Caco-2 (cell line): ENCODE data around the gene ADORA1. TPM values are rescaled to one million over a fixed set of nuclear protein-coding genes. Genes with fewer than 3 reads are reported as not detected.

Experiments
- BruUV-seq: library from RNA; stranded (reverse); fragments of 400-500 nt; replicated peaks from 2 replicates; lab custom pipeline; 2021; lab: Mats Ljungman, UMichigan
- CTCF ChIA-PET: fragments of 300-600 bp; sonication (Branson Sonifier 250); formaldehyde crosslinking; loops from one replicate; lab custom pipeline; 2022; ENCODE audit warnings: antibody characterized with exemption; lab: Charles Lee
- POLR2A ChIA-PET: fragments of 300-600 bp; sonication (Branson Sonifier 250); formaldehyde crosslinking; loops from one replicate; lab custom pipeline; 2022; ENCODE audit warnings: antibody characterized with exemption; lab: Charles Lee
- DNase-seq, 2 experiments: peaks; one replicate each; pipeline versions ENCODE4 v3.0.0 to v3.0.0-alpha.2; 2020 to 2022
- H3K27me3 ChIP-seq: replicated peaks from 2 replicates; pipeline ENCODE4 v1.6.0; 2011; ENCODE audit warnings: low read length; ENCODE audit not compliant: control insufficient read depth, insufficient read depth
- H3K36me3 ChIP-seq: 2 replicates; pipeline ENCODE4 v1.5.1; 2011; ENCODE audit warnings: low read length; ENCODE audit not compliant: control insufficient read depth, insufficient read depth
- H3K4me1 ChIP-seq: fragments of 250-450 bp; sonication (Bioruptor Pico); 2 replicates; pipeline ENCODE4 v1.5.1; 2020; ENCODE audit warnings: mild to moderate bottlenecking
- H3K4me3 ChIP-seq: 2 replicates; pipeline ENCODE4 v1.5.1; 2011; ENCODE audit warnings: low read depth, mild to moderate bottlenecking, control low read depth, low read length
- H3K9me3 ChIP-seq: fragments of 250-450 bp; sonication (Bioruptor Pico); 2 replicates; pipeline ENCODE4 v1.5.1; 2020; ENCODE audit warnings: mild to moderate bottlenecking, moderate library complexity
- H3K27ac Mint-ChIP-seq: one replicate; pipeline ENCODE4 v1.8.0; 2022; ENCODE audit warnings: mixed read lengths; ENCODE audit not compliant: unreplicated experiment
- H3K27me3 Mint-ChIP-seq: one replicate; pipeline ENCODE4 v1.8.0; 2022; ENCODE audit warnings: mixed read lengths; ENCODE audit not compliant: insufficient read depth, unreplicated experiment
- H3K36me3 Mint-ChIP-seq: one replicate; pipeline ENCODE4 v1.8.0; 2022; ENCODE audit warnings: mild to moderate bottlenecking, mixed read lengths; ENCODE audit not compliant: insufficient read depth, unreplicated experiment
- H3K4me1 Mint-ChIP-seq: one replicate; pipeline ENCODE4 v1.8.0; 2022; ENCODE audit warnings: low read depth, mixed read lengths; ENCODE audit not compliant: unreplicated experiment
- H3K4me3 Mint-ChIP-seq: one replicate; pipeline ENCODE4 v1.8.0; 2022; ENCODE audit warnings: mild to moderate bottlenecking, moderate library complexity, mixed read lengths; ENCODE audit not compliant: unreplicated experiment
- H3K9me3 Mint-ChIP-seq: one replicate; pipeline ENCODE4 v1.8.0; 2022; ENCODE audit warnings: mixed read lengths; ENCODE audit not compliant: unreplicated experiment
- CTCF ChIP-seq, 2 experiments: fragments of 200-600 bp in 1 of 2; IDR thresholded peaks; 1 replicate in 1 of 2; 2 replicates in 1 of 2; pipeline versions ENCODE4 v1.5.1 to v1.8.0; 2011 to 2022; ENCODE audit warnings: antibody characterized with exemption in 1 of 2, control low read depth in 1 of 2, inconsistent platforms in 1 of 2, low read depth in 1 of 2, low read length in 1 of 2, mild to moderate bottlenecking in 1 of 2, moderate library complexity in 1 of 2; ENCODE audit not compliant: insufficient read depth in 1 of 2, severe bottlenecking in 1 of 2, unreplicated experiment in 1 of 2
- intact Hi-C: fragments of 100-400 bp; cut with micrococcal nuclease; formaldehyde crosslinking; loops from one replicate; pipeline ENCODE4 v1.10.0; 2022; ENCODE audit not compliant: unreplicated experiment
- total RNA-seq: library from RNA; stranded (reverse); gene quantifications from 2 replicates; pipeline ENCODE4 v1.2.3, GENCODE V29; 2022

Gene ADORA1
- total RNA-seq, 1 experiment from 2014 or later, result 46.0 TPM

GRCh38 chr1:203148127-203148526 is 20.6 kb downstream of the ADORA1 start:
- Mint-ChIP-seq H3K36me3 (peaks cover 7% of the 10 kb centered on the region), H3K4me1 (peaks cover 23% of the 10 kb centered on the region), H3K9me3 (no peaks in the 10 kb centered on the region), H3K4me3 (no peak overlapping the region), H3K27me3 (no peaks in the 10 kb centered on the region), H3K27ac (no peak overlapping the region)
- BruUV-seq, result no TSS peak
- H3K4me3 ChIP-seq, result no peak overlapping the region
- H3K4me1 ChIP-seq, result peaks cover 12% of the 10 kb centered on the region; the same call in 1 of the 2 replicates
- no peaks in the 10 kb centered on the region for H3K9me3 ChIP-seq
- H3K36me3 ChIP-seq, result no peaks in the 10 kb centered on the region
- ChIA-PET CTCF (interaction anchor here (1.5 to 2.9 kb wide), 2 partner anchors 20 to 119 kb away, joined by 4 to 10 read pairs; partner anchors contain the start of gene ADORA1), POLR2A (no interaction called here)
- DNase-seq, result no peak
- TF ChIP-seq CTCF (IDR thresholded peaks at IDR 0.05; ENCODE audit: insufficient read depth in 1 of 2, low read depth in 1 of 2, low read length in 1 of 2, severe bottlenecking in 1 of 2, unreplicated experiment in 1 of 2), result peak; percentile 27 to 35
- intact Hi-C loops, result no loop called here
- no peaks in the 10 kb centered on the region for H3K27me3 ChIP-seq

GRCh38 chr1:203148579-203148978 is 21.1 kb downstream of the ADORA1 start:
- ChIA-PET POLR2A (no interaction called here), CTCF (interaction anchor here (1.5 to 2.9 kb wide), 2 partner anchors 21 to 119 kb away, joined by 4 to 10 read pairs; partner anchors contain the start of gene ADORA1)
- BruUV-seq, result no TSS peak
- DNase-seq, result no peak
- Mint-ChIP-seq H3K27ac (no peak overlapping the region), H3K27me3 (no peaks in the 10 kb centered on the region), H3K36me3 (peaks cover 5% of the 10 kb centered on the region), H3K4me3 (no peak overlapping the region), H3K4me1 (peaks cover 23% of the 10 kb centered on the region), H3K9me3 (no peaks in the 10 kb centered on the region)
- Histone ChIP-seq H3K4me3 (no peak overlapping the region), H3K27me3 (no peaks in the 10 kb centered on the region), H3K9me3 (no peaks in the 10 kb centered on the region), H3K4me1 (peaks cover 12% of the 10 kb centered on the region; the same call in 1 of the 2 replicates), H3K36me3 (no peaks in the 10 kb centered on the region)
- intact Hi-C loops, result no loop called here
- TF ChIP-seq CTCF (IDR thresholded peaks at IDR 0.05; ENCODE audit: insufficient read depth in 1 of 2, low read depth in 1 of 2, low read length in 1 of 2, severe bottlenecking in 1 of 2, unreplicated experiment in 1 of 2), result no peak

- Histone ChIP-seq H3K27me3 (no peaks in the 10 kb centered on the region), H3K4me3 (no peak overlapping the region), H3K4me1 (peaks cover 12% of the 10 kb centered on the region; the same call in 1 of the 2 replicates), H3K36me3 (no peaks in the 10 kb centered on the region), H3K9me3 (no peaks in the 10 kb centered on the region)
- H3K27me3 Mint-ChIP-seq, result no peaks in the 10 kb centered on the region
- H3K4me1 Mint-ChIP-seq, result peaks cover 23% of the 10 kb centered on the region
- no peak for TF ChIP-seq CTCF (IDR thresholded peaks at IDR 0.05; ENCODE audit: insufficient read depth in 1 of 2, low read depth in 1 of 2, low read length in 1 of 2, severe bottlenecking in 1 of 2, unreplicated experiment in 1 of 2)
- no peak overlapping the region for H3K27ac Mint-ChIP-seq
- no peak overlapping the region for H3K4me3 Mint-ChIP-seq
- no peaks in the 10 kb centered on the region for H3K9me3 Mint-ChIP-seq
- no TSS peak for BruUV-seq
- CTCF ChIA-PET, result interaction anchor here (0.7 to 2.9 kb wide), 3 partner anchors 22 to 118 kb away, joined by 3 to 10 read pairs (median 4); partner anchors contain the start of gene ADORA1
- intact Hi-C loops, result no loop called here
- no peaks in the 10 kb centered on the region for H3K36me3 Mint-ChIP-seq
- no peak for DNase-seq
- POLR2A ChIA-PET, result no interaction called here
Observed at GRCh38 chr1:203149188-203149840, 21.8 kb downstream of the ADORA1 start.
